K562 (cell line): ENCODE data around the gene DIP2C.

ENCODE experiments used
- CGGBP1 ChIP-seq: fragments of 250-450 bp; sonication (Bioruptor Pico); IDR thresholded peaks from 2 replicates; pipeline ENCODE4 v1.9.0; 2021; ENCODE audit warnings: mild to moderate bottlenecking
- HBP1 ChIP-seq: fragments of 450-650 bp; formaldehyde crosslinking; IDR thresholded peaks from 2 replicates; pipeline ENCODE4 v1.4.0; 2022; ENCODE audit warnings: missing genetic modification characterization
- NFIC ChIP-seq: fragments of 450-650 bp; IDR thresholded peaks from 2 replicates; pipeline ENCODE4 v1.6.1; 2017; ENCODE audit warnings: mild to moderate bottlenecking, inconsistent platforms
- PHF20 ChIP-seq: fragments of 450-650 bp; IDR thresholded peaks from 2 replicates; pipeline ENCODE4 v1.6.1; 2018; ENCODE audit not compliant: partially characterized antibody
- RBM25 ChIP-seq: fragments of 200-400 bp; formaldehyde crosslinking; IDR thresholded peaks from 2 replicates; pipeline ENCODE4 v1.6.1; 2018; ENCODE audit warnings: low read length, low read depth, moderate library complexity; ENCODE audit not compliant: severe bottlenecking
- TEAD2 ChIP-seq: fragments of 450-650 bp; IDR thresholded peaks from 2 replicates; pipeline ENCODE4 v1.6.1; 2016; ENCODE audit warnings: missing genetic modification characterization, control low read depth, missing compliant biosample characterization
- THAP7 ChIP-seq: fragments of 250-450 bp; sonication (Bioruptor Pico); IDR thresholded peaks from 2 replicates; pipeline ENCODE4 v1.5.0; 2021
- TSC22D4 ChIP-seq: fragments of 450-650 bp; IDR thresholded peaks from 2 replicates; pipeline ENCODE4 v1.6.1; 2016; ENCODE audit warnings: missing genetic modification characterization, missing biosample characterization, control low read depth
- YY1 ChIP-seq, 3 experiments: IDR thresholded peaks; 2 replicates each; pipeline ENCODE4 v1.6.1; 2011; ENCODE audit warnings: low read length in 2 of 3, mild to moderate bottlenecking in 2 of 3, moderate library complexity in 2 of 3, borderline replicate concordance in 1 of 3, control low read depth in 1 of 3, low read depth in 1 of 3; ENCODE audit not compliant: insufficient read depth in 3 of 3, insufficient replicate concordance in 2 of 3, control insufficient read depth in 1 of 3, insufficient read length in 1 of 3; ENCODE audit errors: extremely low read depth in 1 of 3

- TF ChIP-seq TEAD2 (tag) (no peak), YY1 (IDR thresholded peaks at IDR 0.05; ENCODE audit: borderline replicate concordance in 1 of 3, control insufficient read depth in 1 of 3, extremely low read depth in 1 of 3, insufficient read depth in 3 of 3, insufficient read length in 1 of 3, insufficient replicate concordance in 2 of 3, low read depth in 1 of 3, low read length in 2 of 3) (no peak), THAP7 (no peak), PHF20 (no peak), HBP1 (CRISPR knock-in tag) (no peak), NFIC (no peak), TSC22D4 (tag) (no peak), CGGBP1 (no peak), RBM25 (no peak)
These were observed 200.1 kb downstream of the DIP2C start for GRCh38 chr10:489330-489729.
